KG1 (cell line): ENCODE measurements around the gene ENAH.

ENCODE experiments used
- DNase-seq: peaks from one replicate; lab custom pipeline; 2025; lab: John Stamatoyannopoulos, UW

ENAH gene

GRCh38 chr1:225603538-225604354 is 49.2 kb downstream of the ENAH start:
- DNase-seq = no peak

GRCh38 chr1:225602590-225603206 is 50.2 kb downstream of the ENAH start:
- DNase-seq = no peak

- DNase-seq = no peak
Observed at GRCh38 chr1:225601902-225602589, 50.9 kb downstream of the ENAH start.

- no peak for DNase-seq
Observed at GRCh38 chr1:225598847-225599246, 54.1 kb downstream of the ENAH start.

GRCh38 chr1:225597926-225598575 is 54.9 kb downstream of the ENAH start:
- no peak for DNase-seq

- DNase-seq = no peak
Observed at GRCh38 chr1:225596736-225597135, 56.2 kb downstream of the ENAH start.

GRCh38 chr1:225595974-225596551 is 56.9 kb downstream of the ENAH start:
- no peak for DNase-seq

GRCh38 chr1:225595452-225595851 is 57.5 kb downstream of the ENAH start:
- no peak for DNase-seq

GRCh38 chr1:225593414-225593813 is 59.5 kb downstream of the ENAH start:
- no peak for DNase-seq

GRCh38 chr1:225592362-225593025 is 60.4 kb downstream of the ENAH start:
- DNase-seq = no peak

GRCh38 chr1:225587310-225587709 is 65.6 kb downstream of the ENAH start:
- DNase-seq = no peak

GRCh38 chr1:225581186-225581585 is 71.7 kb downstream of the ENAH start:
- DNase-seq = no peak

GRCh38 chr1:225580238-225581099 is 72.5 kb downstream of the ENAH start:
- no peak for DNase-seq

- DNase-seq = no peak
Observed at GRCh38 chr1:225578251-225578977, 74.5 kb downstream of the ENAH start.

GRCh38 chr1:225577241-225577640 is 75.7 kb downstream of the ENAH start:
- DNase-seq = no peak

GRCh38 chr1:225573216-225573615 is 79.7 kb downstream of the ENAH start:
- no peak for DNase-seq

- DNase-seq = no peak
Observed at GRCh38 chr1:225572422-225572821, 80.5 kb downstream of the ENAH start.

GRCh38 chr1:225567789-225568188 is 85.1 kb downstream of the ENAH start:
- no peak for DNase-seq

GRCh38 chr1:225565847-225566246 is 87.1 kb downstream of the ENAH start:
- DNase-seq = no peak

- DNase-seq = no peak
Observed at GRCh38 chr1:225561675-225562074, 91.2 kb downstream of the ENAH start.
